HEK293 (cell line): ENCODE results near the gene ELN.

Experiments used
- GLIS2 ChIP-seq: fragments of 450-650 bp; formaldehyde crosslinking; IDR thresholded peaks from 2 replicates; pipeline ENCODE4 v1.5.1; 2016; ENCODE audit warnings: missing biosample characterization, missing genetic modification characterization
- SP2 ChIP-seq: fragments of 450-650 bp; formaldehyde crosslinking; IDR thresholded peaks from 2 replicates; pipeline ENCODE4 v1.5.1; 2016; ENCODE audit warnings: missing biosample characterization, missing genetic modification characterization
- ZBTB7A ChIP-seq: fragments of 450-650 bp; formaldehyde crosslinking; IDR thresholded peaks from 2 replicates; pipeline ENCODE4 v1.5.1; 2016; ENCODE audit warnings: low read depth, missing biosample characterization, missing genetic modification characterization
- ZFP3 ChIP-seq: fragments of 450-650 bp; formaldehyde crosslinking; IDR thresholded peaks from 2 replicates; pipeline ENCODE4 v1.5.1; 2016; ENCODE audit warnings: low read depth, missing biosample characterization, missing genetic modification characterization
- ZNF174 ChIP-seq: fragments of 450-650 bp; formaldehyde crosslinking; IDR thresholded peaks from 2 replicates; pipeline ENCODE4 v1.5.0; 2017; ENCODE audit warnings: missing biosample characterization, mild to moderate bottlenecking, missing genetic modification characterization
- ZNF335 ChIP-seq: fragments of 450-650 bp; formaldehyde crosslinking; conservative IDR thresholded peaks from 2 replicates; pipeline ENCODE4 v1.5.1; 2016; ENCODE audit warnings: missing biosample characterization, missing genetic modification characterization
- ZNF394 ChIP-seq: fragments of 450-650 bp; formaldehyde crosslinking; IDR thresholded peaks from 2 replicates; pipeline ENCODE4 v1.5.1; 2016; ENCODE audit warnings: missing biosample characterization, missing genetic modification characterization, mild to moderate bottlenecking, moderate library complexity, borderline replicate concordance
- ZNF426 ChIP-seq: fragments of 450-650 bp; formaldehyde crosslinking; IDR thresholded peaks from 2 replicates; pipeline ENCODE4 v1.5.1; 2017; ENCODE audit warnings: missing biosample characterization, missing genetic modification characterization, mild to moderate bottlenecking, inconsistent platforms, moderate library complexity
- ZNF529 ChIP-seq: fragments of 450-650 bp; formaldehyde crosslinking; IDR thresholded peaks from 2 replicates; pipeline ENCODE4 v1.5.1; 2017; ENCODE audit warnings: missing genetic modification characterization, missing biosample characterization; ENCODE audit not compliant: insufficient replicate concordance
- ZNF621 ChIP-seq: fragments of 450-650 bp; formaldehyde crosslinking; IDR thresholded peaks from 2 replicates; pipeline ENCODE4 v1.5.1; 2017; ENCODE audit warnings: missing biosample characterization, missing genetic modification characterization
- ZNF792 ChIP-seq: fragments of 450-650 bp; formaldehyde crosslinking; IDR thresholded peaks from 2 replicates; pipeline ENCODE4 v1.5.1; 2016; ENCODE audit warnings: missing biosample characterization, missing genetic modification characterization
- TF ChIP-seq, protein P1 (sequence below): fragments of 450-650 bp; formaldehyde crosslinking; IDR thresholded peaks from 2 replicates; pipeline ENCODE4 v1.5.1; 2016; ENCODE audit warnings: missing biosample characterization, missing genetic modification characterization
- TF ChIP-seq, protein P2 (sequence below): fragments of 450-650 bp; formaldehyde crosslinking; IDR thresholded peaks from 2 replicates; pipeline ENCODE4 v1.5.1; 2016; ENCODE audit warnings: missing biosample characterization, missing genetic modification characterization
- TF ChIP-seq, protein P3 (sequence below): fragments of 450-650 bp; IDR thresholded peaks from 2 replicates; pipeline ENCODE4 v1.5.1; 2018; ENCODE audit warnings: missing biosample characterization, missing genetic modification characterization

DNA sequence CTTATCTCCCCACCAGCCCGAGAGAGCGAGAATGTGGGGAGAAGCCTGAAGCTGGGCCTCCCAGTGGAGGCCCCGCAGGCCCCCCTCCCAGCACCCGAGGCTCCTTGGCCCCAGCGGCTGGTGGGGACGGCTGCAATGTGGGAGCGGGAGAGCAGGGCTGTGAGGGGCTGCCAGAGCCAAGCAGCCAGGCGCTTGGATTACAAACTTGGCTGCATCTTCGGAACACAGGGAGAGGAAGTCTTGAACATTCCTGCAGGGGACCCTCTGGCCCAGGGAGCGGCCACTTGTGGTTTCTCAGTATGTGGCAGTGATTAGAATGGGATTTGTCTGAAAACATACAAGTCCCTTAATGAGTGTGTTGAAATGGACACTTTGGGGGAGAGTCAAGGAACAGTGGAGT is 23.2 kb downstream of the ELN start:
- TF ChIP-seq, protein P1, sequence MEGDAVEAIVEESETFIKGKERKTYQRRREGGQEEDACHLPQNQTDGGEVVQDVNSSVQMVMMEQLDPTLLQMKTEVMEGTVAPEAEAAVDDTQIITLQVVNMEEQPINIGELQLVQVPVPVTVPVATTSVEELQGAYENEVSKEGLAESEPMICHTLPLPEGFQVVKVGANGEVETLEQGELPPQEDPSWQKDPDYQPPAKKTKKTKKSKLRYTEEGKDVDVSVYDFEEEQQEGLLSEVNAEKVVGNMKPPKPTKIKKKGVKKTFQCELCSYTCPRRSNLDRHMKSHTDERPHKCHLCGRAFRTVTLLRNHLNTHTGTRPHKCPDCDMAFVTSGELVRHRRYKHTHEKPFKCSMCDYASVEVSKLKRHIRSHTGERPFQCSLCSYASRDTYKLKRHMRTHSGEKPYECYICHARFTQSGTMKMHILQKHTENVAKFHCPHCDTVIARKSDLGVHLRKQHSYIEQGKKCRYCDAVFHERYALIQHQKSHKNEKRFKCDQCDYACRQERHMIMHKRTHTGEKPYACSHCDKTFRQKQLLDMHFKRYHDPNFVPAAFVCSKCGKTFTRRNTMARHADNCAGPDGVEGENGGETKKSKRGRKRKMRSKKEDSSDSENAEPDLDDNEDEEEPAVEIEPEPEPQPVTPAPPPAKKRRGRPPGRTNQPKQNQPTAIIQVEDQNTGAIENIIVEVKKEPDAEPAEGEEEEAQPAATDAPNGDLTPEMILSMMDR (tag by site-specific recombination): no peak
- no peak for TF ChIP-seq ZNF529 (tag by site-specific recombination)
- TF ChIP-seq ZNF174: no peak
- no peak for TF ChIP-seq ZNF792
- no peak for TF ChIP-seq ZNF335 (tag by site-specific recombination)
- TF ChIP-seq ZFP3: no peak
- TF ChIP-seq ZNF426: no peak
- no peak for TF ChIP-seq ZBTB7A (tag by site-specific recombination)
- no peak for TF ChIP-seq SP2 (tag by site-specific recombination)
- TF ChIP-seq ZNF621 (tag by site-specific recombination): no peak
- TF ChIP-seq GLIS2 (tag by site-specific recombination): no peak
- TF ChIP-seq, protein P2, sequence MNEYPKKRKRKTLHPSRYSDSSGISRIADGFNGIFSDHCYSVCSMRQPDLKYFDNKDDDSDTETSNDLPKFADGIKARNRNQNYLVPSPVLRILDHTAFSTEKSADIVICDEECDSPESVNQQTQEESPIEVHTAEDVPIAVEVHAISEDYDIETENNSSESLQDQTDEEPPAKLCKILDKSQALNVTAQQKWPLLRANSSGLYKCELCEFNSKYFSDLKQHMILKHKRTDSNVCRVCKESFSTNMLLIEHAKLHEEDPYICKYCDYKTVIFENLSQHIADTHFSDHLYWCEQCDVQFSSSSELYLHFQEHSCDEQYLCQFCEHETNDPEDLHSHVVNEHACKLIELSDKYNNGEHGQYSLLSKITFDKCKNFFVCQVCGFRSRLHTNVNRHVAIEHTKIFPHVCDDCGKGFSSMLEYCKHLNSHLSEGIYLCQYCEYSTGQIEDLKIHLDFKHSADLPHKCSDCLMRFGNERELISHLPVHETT (tag by site-specific recombination): no peak
- TF ChIP-seq, protein P3, sequence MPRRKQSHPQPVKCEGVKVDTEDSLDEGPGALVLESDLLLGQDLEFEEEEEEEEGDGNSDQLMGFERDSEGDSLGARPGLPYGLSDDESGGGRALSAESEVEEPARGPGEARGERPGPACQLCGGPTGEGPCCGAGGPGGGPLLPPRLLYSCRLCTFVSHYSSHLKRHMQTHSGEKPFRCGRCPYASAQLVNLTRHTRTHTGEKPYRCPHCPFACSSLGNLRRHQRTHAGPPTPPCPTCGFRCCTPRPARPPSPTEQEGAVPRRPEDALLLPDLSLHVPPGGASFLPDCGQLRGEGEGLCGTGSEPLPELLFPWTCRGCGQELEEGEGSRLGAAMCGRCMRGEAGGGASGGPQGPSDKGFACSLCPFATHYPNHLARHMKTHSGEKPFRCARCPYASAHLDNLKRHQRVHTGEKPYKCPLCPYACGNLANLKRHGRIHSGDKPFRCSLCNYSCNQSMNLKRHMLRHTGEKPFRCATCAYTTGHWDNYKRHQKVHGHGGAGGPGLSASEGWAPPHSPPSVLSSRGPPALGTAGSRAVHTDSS: no peak
- no peak for TF ChIP-seq ZNF394 (tag by site-specific recombination)
